ENCODE data around the gene HAP1. TPM values are rescaled to one million over a fixed set of nuclear protein-coding genes. Genes with fewer than 3 reads are reported as not detected.
"Not testable (repeated sequence)": the region's sequence is repeated elsewhere in the genome, so short reads cannot be mapped to it uniquely, and the experiment has no call there.

The HAP1 gene
- total RNA-seq, 1 experiment from 2014 or later: 11.6 TPM

GRCh38 chr17:41687828-41688640 lies 46.4 kb downstream of the HAP1 start:
- peaks cover 27% of the 10 kb centered on the region for H3K36me3 ChIP-seq (ENCODE audit: control insufficient read depth, insufficient read depth, low read length)
- H3K9me3 ChIP-seq (ENCODE audit: control insufficient read depth, insufficient read depth, low read depth, low read length): no peaks in the 10 kb centered on the region; the same call in 1 of the 2 replicates
- POLR2A ChIA-PET: interaction anchor here (0.6 to 1.8 kb wide), 12 partner anchors 9 to 374 kb away, joined by 3 to 22 read pairs (median 3); no protein-coding TSS in a partner anchor
- CTCF ChIA-PET: interaction anchor here (1.0 to 1.2 kb wide), 5 partner anchors 9 to 139 kb away, joined by 4 to 13 read pairs (median 4); no protein-coding TSS in a partner anchor
- H3K27ac ChIP-seq (ENCODE audit: low read length): peak overlapping the region; percentile 100
- ATAC-seq (no peak; the same call in 1 of the 2 replicates), DNase-seq (ENCODE audit: low read depth, low spot score) (no peak)
- TSS peak; percentile 98 for BruUV-seq (replicated peaks)
- peaks cover 22% of the 10 kb centered on the region for H3K4me1 ChIP-seq (ENCODE audit: control insufficient read depth, insufficient read depth, low read length)
- TF ChIP-seq CTCF (IDR thresholded peaks at IDR 0.05) (peak; percentile 70), TCF7L2 (IDR thresholded peaks at IDR 0.05; ENCODE audit: low read depth, low read length) (peak; percentile 95), POLR2AphosphoS5 (IDR thresholded peaks at IDR 0.05; ENCODE audit: low read depth, low read length) (peak; percentile 5; the same call in 1 of the 2 replicates), REST (IDR thresholded peaks at IDR 0.05; ENCODE audit: insufficient read depth in 1 of 2, low read depth in 2 of 2, low read length in 1 of 2) (no peak), SIN3A (IDR thresholded peaks at IDR 0.05; ENCODE audit: borderline replicate concordance, insufficient read depth, low read depth, low read length) (no peak)
- intact Hi-C loops (cut with micrococcal nuclease; ENCODE audit: unreplicated experiment) (no loop called here), in situ Hi-C loops (cut with HindIII; ENCODE audit: low pct_unique_long_range_greater_than_20kb, low sequenced_read_pairs) (no loop called here)
- H3K27me3 ChIP-seq (ENCODE audit: control insufficient read depth, insufficient read depth, low read length): no peaks in the 10 kb centered on the region
- peak overlapping the region; percentile 89 to 91 for H3K4me3 ChIP-seq (ENCODE audit: low read depth in 2 of 2, low read length in 2 of 2)

- H3K9me3 ChIP-seq (ENCODE audit: control insufficient read depth, insufficient read depth, low read depth, low read length): no peaks in the 10 kb centered on the region; the same call in 1 of the 2 replicates
- POLR2A ChIA-PET: no interaction called here
- H3K4me1 ChIP-seq (ENCODE audit: control insufficient read depth, insufficient read depth, low read length): peaks cover 20% of the 10 kb centered on the region
- H3K4me3 ChIP-seq (ENCODE audit: low read depth in 2 of 2, low read length in 2 of 2): no peak overlapping the region
- intact Hi-C loops (cut with micrococcal nuclease; ENCODE audit: unreplicated experiment): no loop called here
- DNase-seq (ENCODE audit: low read depth, low spot score): no peak
- CTCF ChIA-PET: no interaction called here
- BruUV-seq (replicated peaks): no TSS peak
- H3K27ac ChIP-seq (ENCODE audit: low read length): no peak overlapping the region
- H3K36me3 ChIP-seq (ENCODE audit: control insufficient read depth, insufficient read depth, low read length): peaks cover 20% of the 10 kb centered on the region
- in situ Hi-C loops (cut with HindIII; ENCODE audit: low pct_unique_long_range_greater_than_20kb, low sequenced_read_pairs): no loop called here
- ATAC-seq: no peak
- TF ChIP-seq POLR2AphosphoS5 (IDR thresholded peaks at IDR 0.05; ENCODE audit: low read depth, low read length) (no peak), REST (IDR thresholded peaks at IDR 0.05; ENCODE audit: insufficient read depth in 1 of 2, low read depth in 2 of 2, low read length in 1 of 2) (no peak), SIN3A (IDR thresholded peaks at IDR 0.05; ENCODE audit: borderline replicate concordance, insufficient read depth, low read depth, low read length) (no peak), CTCF (IDR thresholded peaks at IDR 0.05) (no peak), TCF7L2 (IDR thresholded peaks at IDR 0.05; ENCODE audit: low read depth, low read length) (no peak)
- no peaks in the 10 kb centered on the region for H3K27me3 ChIP-seq (ENCODE audit: control insufficient read depth, insufficient read depth, low read length)
Measured at GRCh38 chr17:41686281-41686680, 48.2 kb downstream of the HAP1 start.

- ATAC-seq; BruUV-seq (replicated peaks); DNase-seq (ENCODE audit: low read depth, low spot score); H3K4me3 ChIP-seq (ENCODE audit: low read depth in 2 of 2, low read length in 2 of 2); intact Hi-C loops (cut with micrococcal nuclease; ENCODE audit: unreplicated experiment); in situ Hi-C loops (cut with HindIII; ENCODE audit: low pct_unique_long_range_greater_than_20kb, low sequenced_read_pairs); H3K9me3 ChIP-seq (ENCODE audit: control insufficient read depth, insufficient read depth, low read depth, low read length); H3K27me3 ChIP-seq (ENCODE audit: control insufficient read depth, insufficient read depth, low read length); H3K27ac ChIP-seq (ENCODE audit: low read length): not testable (repeated sequence)
- Histone ChIP-seq H3K36me3 (ENCODE audit: control insufficient read depth, insufficient read depth, low read length) (peaks cover 15% of the 10 kb centered on the region), H3K4me1 (ENCODE audit: control insufficient read depth, insufficient read depth, low read length) (peaks cover 15% of the 10 kb centered on the region)
- ChIA-PET CTCF (interaction anchor here (1.1 kb wide), 1 partner anchor 20 kb away, joined by 10 read pairs; no protein-coding TSS in a partner anchor), POLR2A (interaction anchor here (0.6 kb wide), 1 partner anchor 10 kb away, joined by 8 read pairs; no protein-coding TSS in a partner anchor)
Measured at GRCh38 chr17:41685753-41686152, 48.7 kb downstream of the HAP1 start.

Measured in Panc1 (cell line).